Measurements from ENCODE around the gene BRSK2.
"Not testable (repeated sequence)": the region's sequence is repeated elsewhere in the genome, so short reads cannot be mapped to it uniquely, and the experiment has no call there.

The BRSK2 gene

GRCh38 chr11:1354125-1354938 is 35.4 kb upstream of the BRSK2 start:
- DNase-seq, result no peak

GRCh38 chr11:1356007-1356435 is 33.7 kb upstream of the BRSK2 start:
- DNase-seq, result no peak

- DNase-seq, result no peak
Observed at GRCh38 chr11:1356478-1356960, 33.2 kb upstream of the BRSK2 start.

- DNase-seq, result no peak
Observed at GRCh38 chr11:1358286-1358685, 31.4 kb upstream of the BRSK2 start.

- DNase-seq, result not testable (repeated sequence)
Observed at GRCh38 chr11:1358931-1359330, 30.8 kb upstream of the BRSK2 start.

GRCh38 chr11:1359556-1359955 is 30.2 kb upstream of the BRSK2 start:
- no peak for DNase-seq

GRCh38 chr11:1360181-1360834 is 29.4 kb upstream of the BRSK2 start:
- DNase-seq, result no peak

GRCh38 chr11:1360835-1361357 is 28.8 kb upstream of the BRSK2 start:
- no peak for DNase-seq

GRCh38 chr11:1361882-1362281 is 27.9 kb upstream of the BRSK2 start:
- no peak for DNase-seq

- no peak for DNase-seq
Observed at GRCh38 chr11:1367721-1368120, 22.0 kb upstream of the BRSK2 start.

GRCh38 chr11:1368216-1368615 is 21.5 kb upstream of the BRSK2 start:
- DNase-seq, result no peak

- no peak for DNase-seq
Observed at GRCh38 chr11:1368966-1369365, 20.8 kb upstream of the BRSK2 start.

GRCh38 chr11:1369371-1370005 is 20.2 kb upstream of the BRSK2 start:
- no peak for DNase-seq

GRCh38 chr11:1370186-1371025 is 19.3 kb upstream of the BRSK2 start:
- DNase-seq, result no peak

- no peak for DNase-seq
Observed at GRCh38 chr11:1371026-1371325, 18.8 kb upstream of the BRSK2 start.

- no peak for DNase-seq
Observed at GRCh38 chr11:1371377-1371776, 18.4 kb upstream of the BRSK2 start.

- DNase-seq, result no peak
Observed at GRCh38 chr11:1371836-1372465, 17.8 kb upstream of the BRSK2 start.

- DNase-seq, result no peak
Observed at GRCh38 chr11:1372660-1373059, 17.1 kb upstream of the BRSK2 start.

GRCh38 chr11:1373536-1374214 is 16.1 kb upstream of the BRSK2 start:
- DNase-seq, result no peak

- no peak for DNase-seq
Observed at GRCh38 chr11:1375161-1375954, 14.4 kb upstream of the BRSK2 start.

- DNase-seq, result no peak
Observed at GRCh38 chr11:1375955-1376258, 13.8 kb upstream of the BRSK2 start.

Measured in activated T-cell treated with anti-CD3 and anti-CD28 coated beads for 4 hours (primary cell).